ENCODE measurements around the gene CHMP4A.
A peak's percentile ranks its signal among the peaks of the same experiment; 100 is the strongest.

Gene CHMP4A

DNA sequence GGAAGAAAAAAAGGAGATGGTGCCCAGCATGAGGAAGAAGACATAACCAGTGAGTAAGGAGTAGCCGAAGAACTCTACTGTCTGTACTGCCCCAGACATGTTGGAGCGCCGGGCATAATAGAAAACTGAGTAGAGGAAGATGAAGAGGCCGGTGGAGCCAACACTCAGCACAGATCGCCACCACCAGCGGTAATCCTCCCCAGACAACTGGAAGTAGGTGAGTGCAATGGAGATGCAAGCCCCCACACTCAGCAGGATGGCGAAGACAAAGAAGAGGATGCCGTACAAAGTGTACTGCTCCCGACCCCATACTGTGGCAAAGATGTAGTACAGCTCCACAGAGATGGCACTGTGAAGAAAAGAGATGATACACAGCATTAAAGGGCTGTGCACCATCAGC is 23.8 kb downstream of the CHMP4A start:
- Mint-ChIP-seq H3K36me3 (peaks cover 50% of the 10 kb centered on the region), H3K27me3 (no peaks in the 10 kb centered on the region), H3K4me3 (no peak overlapping the region), H3K9me3 (no peaks in the 10 kb centered on the region), H3K27ac (no peak overlapping the region), H3K4me1 (peaks cover 59% of the 10 kb centered on the region)
- no peak for DNase-seq
- CTCF ChIA-PET, result interaction anchor here (0.7 to 0.8 kb wide), 2 partner anchors 28 to 119 kb away, joined by 3 read pairs; partner anchors contain the start of gene IRF9

DNA sequence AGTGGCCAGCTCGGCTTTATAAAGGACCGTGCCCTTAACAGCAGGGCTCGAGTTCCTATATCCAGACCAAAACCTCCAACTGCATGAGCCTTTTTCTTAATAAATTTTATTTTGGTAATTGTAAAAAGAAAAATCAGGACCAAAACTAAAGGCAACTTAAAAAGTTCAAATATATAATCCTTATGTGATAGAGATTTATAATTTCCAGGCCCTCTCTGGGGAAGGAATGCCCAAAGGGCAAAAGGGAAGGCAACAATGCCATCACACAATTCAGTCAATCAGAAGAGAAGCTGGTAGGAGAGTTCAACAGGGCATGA is 24.3 kb downstream of the CHMP4A start:
- no peak for DNase-seq
- peaks cover 54% of the 10 kb centered on the region for H3K4me1 Mint-ChIP-seq
- peak overlapping the region; percentile 90 for H3K27ac Mint-ChIP-seq
- CTCF ChIA-PET, result interaction anchor here (0.7 to 1.2 kb wide), 3 partner anchors 28 to 247 kb away, joined by 3 read pairs; partner anchors contain the start of gene IRF9
- H3K27me3 Mint-ChIP-seq, result no peaks in the 10 kb centered on the region
- no peaks in the 10 kb centered on the region for H3K9me3 Mint-ChIP-seq
- peak overlapping the region; percentile 85 for H3K4me3 Mint-ChIP-seq
- H3K36me3 Mint-ChIP-seq, result peaks cover 48% of the 10 kb centered on the region

DNA sequence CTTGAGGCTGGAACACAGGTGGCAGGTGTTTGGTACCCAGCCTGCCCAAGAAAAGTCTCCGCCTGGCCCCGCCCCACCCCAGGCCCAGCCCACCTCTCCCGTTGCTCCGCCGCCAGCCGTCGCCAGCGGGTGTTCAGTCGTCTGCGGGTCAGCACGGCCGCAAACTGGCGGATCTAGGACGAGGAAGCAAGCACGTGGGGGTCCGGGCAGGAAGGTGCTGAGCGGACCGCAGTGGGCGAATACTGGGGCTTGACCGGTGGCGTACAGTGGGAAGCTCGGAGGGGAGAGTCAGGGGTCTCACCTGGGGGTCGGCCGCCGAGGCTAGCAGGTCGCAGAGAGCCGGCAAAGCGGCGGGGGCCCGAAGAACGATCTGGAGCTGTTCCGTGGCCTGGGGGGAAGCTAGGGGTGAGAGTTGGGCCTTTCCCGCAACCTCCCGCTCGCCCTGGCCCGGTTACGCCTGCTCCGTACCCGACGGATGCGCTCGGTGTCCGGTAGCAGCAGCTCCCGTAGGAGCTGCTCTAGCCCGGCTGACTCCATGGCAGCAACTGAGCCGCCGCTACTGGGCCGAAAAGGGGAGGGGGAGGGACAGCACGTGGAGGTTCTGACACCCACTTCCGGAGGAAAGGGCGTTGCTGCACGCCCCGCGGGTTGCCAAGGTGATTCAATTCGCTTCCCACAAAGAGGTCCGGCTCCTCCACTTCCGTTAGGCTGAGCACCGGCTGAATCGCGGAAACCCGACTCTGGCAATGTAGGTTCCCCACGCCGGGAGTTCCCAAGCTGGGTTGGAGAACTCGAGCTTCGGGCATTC is 24.8 kb downstream of the CHMP4A start, which contains the start of gene IPO4:
Gene IPO4, minus strand, starts transcription at position 566 of the 808 bp plus-strand sequence. Its CDS starts 29 bp downstream, at position 537.
- DNase-seq, result peak; percentile 97
- Mint-ChIP-seq H3K9me3 (no peaks in the 10 kb centered on the region), H3K36me3 (peaks cover 49% of the 10 kb centered on the region), H3K27ac (peak within 1 kb of the TSS; percentile 90), H3K27me3 (no peaks in the 10 kb centered on the region), H3K4me3 (peak within 1 kb of the TSS; percentile 85), H3K4me1 (peaks cover 52% of the 10 kb centered on the region)
- CTCF ChIA-PET, result interaction anchor here (0.7 to 1.2 kb wide), 3 partner anchors 27 to 248 kb away, joined by 3 read pairs; partner anchors contain the start of gene IRF9

DNA sequence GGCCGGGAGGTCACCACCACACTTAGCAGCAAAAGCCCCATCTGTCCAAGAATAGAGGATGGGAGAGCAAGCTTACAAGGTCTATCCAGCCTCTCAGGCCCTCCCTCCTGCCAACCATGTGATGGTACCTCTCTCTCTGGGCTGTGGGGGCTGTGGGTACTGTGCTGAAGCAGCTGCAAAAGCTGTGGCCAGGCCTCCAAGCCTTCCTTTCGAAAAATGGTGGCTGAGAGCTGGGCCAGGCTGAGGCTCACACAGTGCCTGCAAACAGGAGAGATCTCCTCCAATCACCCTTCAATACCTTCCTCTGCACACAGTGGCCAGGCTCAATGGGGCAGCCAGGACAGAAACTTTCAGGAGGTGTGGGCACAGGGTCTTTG is 25.8 kb downstream of the CHMP4A start:
- H3K4me1 Mint-ChIP-seq, result peaks cover 45% of the 10 kb centered on the region
- peak overlapping the region; percentile 85 for H3K4me3 Mint-ChIP-seq
- H3K9me3 Mint-ChIP-seq, result no peaks in the 10 kb centered on the region
- H3K36me3 Mint-ChIP-seq, result peaks cover 48% of the 10 kb centered on the region
- no peak for DNase-seq
- CTCF ChIA-PET, result no interaction called here
- H3K27me3 Mint-ChIP-seq, result no peaks in the 10 kb centered on the region
- H3K27ac Mint-ChIP-seq, result peak overlapping the region; percentile 90

DNA sequence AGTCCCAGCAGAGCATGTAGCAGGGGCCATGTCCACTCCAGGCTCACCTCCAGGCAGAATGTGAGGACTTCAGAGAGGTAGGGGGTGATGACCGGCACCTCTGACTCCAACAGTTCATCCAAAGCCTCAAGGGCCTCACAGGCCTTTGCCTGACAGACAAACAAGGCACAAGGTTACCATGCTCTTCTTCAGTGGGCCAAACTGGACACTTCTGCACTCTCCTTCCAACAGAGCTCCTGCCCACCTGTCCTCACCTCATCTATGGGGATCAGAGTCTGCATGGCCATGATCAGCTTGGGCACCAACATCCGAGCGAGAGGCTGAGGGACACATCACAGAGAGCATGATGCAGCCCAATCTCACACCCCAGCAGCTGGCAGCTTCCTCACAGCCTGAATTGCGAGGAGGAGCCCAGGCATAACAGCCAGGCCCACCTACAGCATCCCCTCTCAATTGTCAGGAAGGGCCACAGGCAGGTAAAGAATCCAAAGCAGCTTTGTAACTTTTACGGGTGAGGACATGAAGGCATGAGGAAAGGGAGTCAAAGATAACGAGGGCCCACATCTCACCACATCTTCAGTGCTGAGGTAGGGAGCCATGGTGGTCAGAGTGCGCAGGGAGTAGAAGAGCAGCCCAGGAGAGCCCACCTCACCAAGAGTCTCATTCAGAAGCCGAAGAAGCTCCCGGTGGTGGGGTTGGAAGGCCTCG is 26.3 kb downstream of the CHMP4A start:
- Mint-ChIP-seq H3K9me3 (no peaks in the 10 kb centered on the region), H3K27me3 (no peaks in the 10 kb centered on the region), H3K4me1 (peaks cover 40% of the 10 kb centered on the region), H3K36me3 (peaks cover 46% of the 10 kb centered on the region), H3K4me3 (peak overlapping the region; percentile 85), H3K27ac (peak overlapping the region; percentile 33)
- no peak for DNase-seq
- CTCF ChIA-PET, result no interaction called here

DNA sequence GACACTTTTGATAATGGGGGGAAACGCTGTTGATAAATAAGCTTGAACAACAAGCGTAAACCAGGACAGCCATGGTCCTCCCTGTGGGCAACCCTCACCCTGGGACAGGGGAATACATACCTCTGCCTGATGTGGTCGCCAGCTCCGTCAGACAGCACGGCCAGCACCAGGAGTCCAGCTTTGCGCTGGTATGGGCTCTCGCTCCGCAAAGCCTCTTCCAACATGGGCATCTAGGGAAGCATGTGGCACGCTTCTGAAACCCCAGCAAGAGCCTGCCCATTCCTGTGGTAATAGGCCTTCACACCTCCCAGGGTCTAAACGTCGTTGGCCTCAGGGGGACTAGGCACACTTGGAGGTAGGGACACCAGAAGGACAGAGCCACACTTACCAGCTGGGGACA is 27.5 kb downstream of the CHMP4A start:
- Mint-ChIP-seq H3K4me1 (peaks cover 31% of the 10 kb centered on the region), H3K27ac (no peak overlapping the region), H3K36me3 (peaks cover 41% of the 10 kb centered on the region), H3K9me3 (no peaks in the 10 kb centered on the region), H3K27me3 (no peaks in the 10 kb centered on the region), H3K4me3 (no peak overlapping the region)
- CTCF ChIA-PET, result interaction anchor here (0.6 kb wide), 1 partner anchor 35 kb away, joined by 4 read pairs; no protein-coding TSS in a partner anchor
- no peak for DNase-seq

DNA sequence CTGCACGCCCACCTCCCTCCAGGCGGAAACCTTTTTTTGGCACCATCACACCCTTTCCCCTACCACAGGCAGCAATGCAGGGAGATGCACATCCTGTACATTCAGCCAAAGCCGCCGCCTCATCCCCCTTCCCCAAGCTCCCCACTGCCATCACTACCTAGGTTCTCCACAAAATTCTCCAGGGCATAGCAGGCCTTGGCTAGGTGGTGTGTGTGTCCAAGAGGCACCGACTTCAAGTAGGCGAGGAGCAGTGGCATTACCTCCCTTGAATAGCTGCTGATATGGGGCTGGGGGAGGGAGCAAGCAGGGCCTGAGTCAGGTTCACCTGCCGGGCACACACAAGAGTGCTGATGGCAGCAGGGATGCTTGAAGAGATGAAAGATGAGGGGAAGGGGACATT is 28.3 kb downstream of the CHMP4A start:
- H3K4me1 Mint-ChIP-seq, result peaks cover 26% of the 10 kb centered on the region

DNA sequence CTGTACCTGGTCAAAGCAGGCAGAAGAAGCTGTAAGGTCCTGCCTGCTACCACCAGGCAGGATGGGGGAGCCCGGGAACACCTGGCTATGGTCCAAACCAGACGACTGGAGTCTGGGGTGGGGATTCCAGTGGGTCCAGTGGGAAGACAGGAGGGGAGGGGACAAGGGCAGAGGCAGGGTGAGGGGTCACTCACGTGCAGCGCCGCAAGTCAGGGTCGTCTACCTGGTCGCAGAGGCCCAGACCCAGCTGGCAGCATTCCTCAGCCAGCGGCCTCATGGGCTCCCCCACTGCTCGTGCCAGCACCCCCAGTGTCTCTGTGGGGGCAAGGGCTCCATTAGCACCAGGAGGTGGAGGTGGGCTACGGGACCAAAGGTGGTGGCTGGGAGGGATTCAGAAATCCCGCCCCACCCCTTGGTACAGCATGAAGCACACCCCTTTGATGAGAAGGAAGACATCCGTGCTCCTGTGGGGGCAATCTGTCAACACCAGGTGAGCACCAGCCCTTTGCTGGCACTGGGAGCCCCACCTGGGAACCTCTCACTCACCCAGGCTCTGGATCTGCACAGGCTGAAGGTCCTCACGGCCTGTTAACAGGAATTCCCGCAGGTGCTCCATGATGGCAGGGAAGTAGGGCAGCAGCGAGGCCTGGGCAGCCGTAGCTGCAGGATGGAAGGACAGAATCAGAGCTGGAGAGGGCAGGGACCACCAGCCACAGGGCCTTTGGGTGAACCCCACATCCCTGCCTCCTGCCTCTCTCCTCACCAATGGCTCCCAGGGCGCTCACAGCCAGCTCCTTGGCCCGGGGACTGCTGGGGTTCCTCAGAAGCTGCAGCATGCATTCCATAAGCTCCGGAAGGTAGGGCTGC is 29.0 kb downstream of the CHMP4A start:
- Mint-ChIP-seq H3K4me1 (peaks cover 21% of the 10 kb centered on the region), H3K27ac (no peak overlapping the region), H3K9me3 (no peaks in the 10 kb centered on the region), H3K36me3 (peaks cover 48% of the 10 kb centered on the region), H3K4me3 (no peak overlapping the region), H3K27me3 (no peaks in the 10 kb centered on the region)
- no peak for DNase-seq
- CTCF ChIA-PET, result no interaction called here

More for the DNA sequence above, 28.3 kb downstream of the CHMP4A start:
- CTCF ChIA-PET, result interaction anchor here (0.6 kb wide), 1 partner anchor 34 kb away, joined by 4 read pairs; no protein-coding TSS in a partner anchor
- no peak overlapping the region for H3K4me3 Mint-ChIP-seq
- H3K9me3 Mint-ChIP-seq, result no peaks in the 10 kb centered on the region
- peaks cover 42% of the 10 kb centered on the region for H3K36me3 Mint-ChIP-seq
- no peaks in the 10 kb centered on the region for H3K27me3 Mint-ChIP-seq
- DNase-seq, result no peak
- no peak overlapping the region for H3K27ac Mint-ChIP-seq

DNA sequence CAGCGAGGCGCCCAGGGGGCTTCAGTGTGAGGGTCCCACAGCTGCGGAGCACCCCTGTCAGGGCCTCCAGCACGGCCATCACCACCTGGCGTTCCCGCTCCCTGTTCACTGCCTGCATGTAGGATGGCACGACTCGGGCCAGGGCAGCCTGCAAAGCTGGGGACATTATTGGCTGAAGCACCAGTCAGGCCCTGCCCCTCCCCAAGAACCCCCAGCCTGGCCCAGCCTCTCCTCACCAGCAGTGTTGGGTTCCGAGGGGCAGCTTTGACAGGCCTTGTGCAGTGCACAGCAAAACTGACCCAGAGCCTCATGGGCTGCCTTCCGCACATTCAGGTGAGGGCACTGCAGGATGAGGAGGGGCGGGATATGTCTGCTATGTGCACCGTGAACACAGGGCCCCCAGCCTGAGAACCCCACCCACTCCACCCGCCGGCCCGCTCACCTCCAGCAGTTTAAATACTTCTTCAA is 30.2 kb downstream of the CHMP4A start:
- no peak for DNase-seq
- H3K4me3 Mint-ChIP-seq, result no peak overlapping the region
- H3K4me1 Mint-ChIP-seq, result peaks cover 14% of the 10 kb centered on the region
- no peaks in the 10 kb centered on the region for H3K9me3 Mint-ChIP-seq
- no peak overlapping the region for H3K27ac Mint-ChIP-seq
- CTCF ChIA-PET, result no interaction called here
- H3K36me3 Mint-ChIP-seq, result peaks cover 55% of the 10 kb centered on the region
- no peaks in the 10 kb centered on the region for H3K27me3 Mint-ChIP-seq

DNA sequence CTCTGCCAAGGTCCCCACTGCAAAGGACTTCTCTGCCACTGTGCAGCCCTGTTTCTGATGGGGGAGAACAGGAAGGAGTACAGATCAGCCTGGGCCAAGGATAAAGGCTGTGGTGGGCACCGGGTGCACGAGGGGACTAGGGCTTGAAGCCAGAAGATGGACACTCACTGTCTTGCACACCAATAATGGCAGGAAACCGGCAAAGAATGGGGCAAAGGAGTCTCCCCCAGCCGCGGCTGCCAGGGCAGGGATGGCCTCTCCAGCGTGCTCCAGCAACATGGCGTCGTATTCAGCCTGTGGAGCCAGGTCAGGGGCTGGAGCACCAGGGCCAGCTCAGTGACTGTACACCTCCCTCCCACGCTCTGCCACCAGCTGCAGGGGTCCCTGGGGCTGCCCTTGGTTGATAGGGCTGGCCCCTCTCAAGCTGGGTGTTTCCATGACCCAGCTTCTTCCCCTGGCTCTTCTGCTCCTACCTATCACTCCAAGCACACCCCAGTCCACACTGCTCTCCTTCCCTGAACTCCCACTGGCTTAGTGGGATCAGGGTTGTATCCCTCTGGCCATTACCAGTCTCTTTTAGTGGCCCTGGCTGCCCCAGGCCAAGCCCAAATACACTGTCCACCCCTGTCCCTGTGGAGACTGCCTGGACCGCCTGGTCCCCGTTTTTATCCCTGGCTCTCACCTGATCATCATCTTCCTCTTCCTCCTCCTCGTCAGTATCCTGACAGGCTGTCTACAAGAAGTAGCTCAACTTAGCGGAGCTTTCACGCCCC is 31.0 kb downstream of the CHMP4A start:
- DNase-seq, result no peak
- H3K4me3 Mint-ChIP-seq, result no peak overlapping the region
- CTCF ChIA-PET, result no interaction called here

DNA sequence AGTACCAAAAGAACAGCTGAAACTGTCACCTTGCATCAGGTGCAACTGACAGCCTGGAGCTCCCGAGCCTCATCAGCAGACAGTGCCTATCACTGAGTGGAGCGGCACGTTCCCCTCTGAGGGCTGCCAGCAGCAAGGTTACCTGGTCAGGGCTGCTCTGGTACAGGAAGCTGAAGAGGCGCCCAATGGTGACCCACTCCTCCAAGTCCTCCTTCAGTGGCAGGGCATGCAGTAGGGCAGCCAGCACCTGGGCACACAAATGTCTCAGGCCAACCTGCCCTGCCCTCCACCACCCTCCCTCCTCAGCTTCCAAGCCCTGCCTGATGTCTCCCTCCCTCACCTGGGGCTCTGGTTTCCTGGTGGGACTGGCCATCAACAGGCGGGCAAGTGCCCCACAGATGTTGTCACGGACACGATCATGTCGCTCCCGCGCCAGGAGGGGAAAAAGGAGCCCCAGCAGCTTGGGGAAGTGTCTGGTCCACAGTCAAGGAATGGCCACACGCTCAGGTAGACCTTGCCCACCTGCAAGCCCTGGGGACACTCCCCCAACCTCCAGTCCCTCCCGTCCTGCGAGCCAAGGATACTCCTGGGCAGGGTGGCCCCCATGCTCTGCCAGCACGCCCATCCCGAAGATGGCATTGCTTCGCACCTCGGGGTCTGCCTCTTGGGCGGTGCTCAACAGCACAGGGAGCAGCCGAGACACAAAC is 31.8 kb downstream of the CHMP4A start:
- Mint-ChIP-seq H3K36me3 (peaks cover 57% of the 10 kb centered on the region), H3K9me3 (no peaks in the 10 kb centered on the region), H3K27me3 (no peaks in the 10 kb centered on the region), H3K27ac (peak overlapping the region; percentile 16), H3K4me3 (no peak overlapping the region), H3K4me1 (peaks cover 2% of the 10 kb centered on the region)
- CTCF ChIA-PET, result interaction anchor here (1.0 kb wide), 1 partner anchor 19 kb away, joined by 3 read pairs; no protein-coding TSS in a partner anchor
- DNase-seq, result no peak

More for the DNA sequence above, 31.0 kb downstream of the CHMP4A start:
- Mint-ChIP-seq H3K9me3 (no peaks in the 10 kb centered on the region), H3K27ac (peak overlapping the region; percentile 16), H3K36me3 (peaks cover 57% of the 10 kb centered on the region), H3K27me3 (no peaks in the 10 kb centered on the region), H3K4me1 (peaks cover 7% of the 10 kb centered on the region)

DNA sequence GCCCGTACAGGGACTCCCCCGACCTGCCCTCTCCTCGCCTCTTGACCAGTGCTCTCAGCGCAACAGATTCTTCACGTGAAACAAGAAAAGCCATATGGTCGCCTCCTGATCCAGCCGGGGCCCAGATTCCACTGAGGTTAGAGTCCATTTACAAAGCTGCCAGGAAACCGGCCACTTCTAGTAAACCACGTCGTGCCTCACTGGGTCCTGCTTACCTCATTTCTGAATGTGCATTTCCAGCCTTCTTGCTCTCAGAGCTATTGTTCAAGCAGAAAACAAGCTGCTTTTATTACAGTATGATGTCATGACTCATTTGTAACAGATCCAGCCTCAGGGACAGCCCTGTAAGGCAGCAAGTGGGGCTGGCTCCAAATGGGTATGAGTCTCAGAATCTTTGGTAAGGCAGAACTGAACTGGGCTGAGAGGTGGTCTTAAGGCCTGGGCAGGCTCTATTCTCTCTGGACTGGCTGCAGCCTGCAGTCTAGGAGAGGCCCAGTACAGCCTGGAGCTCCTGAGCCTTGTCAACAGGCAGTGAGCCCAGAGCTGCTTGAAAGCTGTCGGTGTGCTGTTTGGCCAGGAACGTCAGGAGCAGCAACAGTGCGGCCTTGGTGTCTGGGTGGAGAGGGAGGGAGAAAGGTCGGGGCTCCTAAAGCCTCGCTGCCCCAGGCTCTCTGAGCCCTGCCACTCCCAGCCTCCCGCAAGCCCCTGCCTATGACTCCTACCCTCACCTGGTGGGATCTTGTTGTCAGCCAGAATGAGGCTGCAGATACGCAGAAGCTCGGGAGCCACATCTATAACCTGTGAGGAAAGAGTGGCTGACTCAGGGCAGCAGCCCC is 33.1 kb downstream of the CHMP4A start:
- DNase-seq, result no peak
- H3K9me3 Mint-ChIP-seq, result no peaks in the 10 kb centered on the region
- CTCF ChIA-PET, result interaction anchor here (0.8 to 1.0 kb wide), 2 partner anchors 18 to 19 kb away, joined by 3 read pairs; partner anchors contain the start of gene IRF9
- no peak overlapping the region for H3K4me3 Mint-ChIP-seq
- no peaks in the 10 kb centered on the region for H3K27me3 Mint-ChIP-seq
- peak overlapping the region; percentile 28 for H3K27ac Mint-ChIP-seq
- H3K4me1 Mint-ChIP-seq, result peaks cover 2% of the 10 kb centered on the region
- H3K36me3 Mint-ChIP-seq, result peaks cover 51% of the 10 kb centered on the region
